SJCRH30 (cell line): ENCODE data around the gene RBM25. TPM values are rescaled to one million over a fixed set of nuclear protein-coding genes. Genes with fewer than 3 reads are reported as not detected.
A peak's percentile ranks its signal among the peaks of the same experiment; 100 is the strongest.
"Not testable (repeated sequence)": the region's sequence is repeated elsewhere in the genome, so short reads cannot be mapped to it uniquely, and the experiment has no call there.

Source experiments
- DNase-seq, 2 experiments: peaks; one replicate each; pipeline ENCODE4 v3.0.0-alpha.2; 2015 to 2020
- H3K27ac ChIP-seq: fragments of 250-450 bp; sonication (Bioruptor Pico); 2 replicates; pipeline ENCODE4 v1.5.1; 2020; ENCODE audit warnings: mild to moderate bottlenecking, moderate library complexity
- H3K27me3 ChIP-seq: fragments of 250-450 bp; sonication (Bioruptor Pico); 2 replicates; pipeline ENCODE4 v1.5.1; 2020; ENCODE audit warnings: mild to moderate bottlenecking, moderate library complexity
- H3K36me3 ChIP-seq: fragments of 250-450 bp; sonication (Bioruptor Pico); 2 replicates; pipeline ENCODE4 v1.5.1; 2020; ENCODE audit warnings: mild to moderate bottlenecking, moderate library complexity
- H3K4me1 ChIP-seq: fragments of 250-450 bp; sonication (Bioruptor Pico); 2 replicates; pipeline ENCODE4 v1.5.1; 2020; ENCODE audit warnings: mild to moderate bottlenecking, moderate library complexity
- H3K4me3 ChIP-seq: fragments of 250-450 bp; sonication (Bioruptor Pico); 2 replicates; pipeline ENCODE4 v1.5.1; 2020; ENCODE audit warnings: mild to moderate bottlenecking, moderate library complexity
- H3K9me3 ChIP-seq: fragments of 250-450 bp; sonication (Bioruptor Pico); replicated peaks from 2 replicates; pipeline ENCODE4 v1.5.1; 2020; ENCODE audit warnings: mild to moderate bottlenecking, moderate library complexity
- total RNA-seq: library from RNA; depleted of rRNA; stranded (reverse); fragments of >200 nt; shearing (Covaris generic); gene quantifications from 2 replicates; pipeline ENCODE4 v1.2.3, GENCODE V29; 2014; rRNA removed

RBM25 gene
- total RNA-seq, result 52.4 and 59.0 TPM in 2 replicates

- peaks cover 22% of the 10 kb centered on the region for H3K4me1 ChIP-seq
- H3K9me3 ChIP-seq, result no peaks in the 10 kb centered on the region
- peak within 1 kb of the TSS; percentile 96 for H3K4me3 ChIP-seq
- no peaks in the 10 kb centered on the region for H3K27me3 ChIP-seq
- H3K36me3 ChIP-seq, result peaks cover 11% of the 10 kb centered on the region
- peak within 1 kb of the TSS; percentile 85 for H3K27ac ChIP-seq
- peak; percentile 96 to 98 for DNase-seq
Measured at GRCh38 chr14:73058224-73058921, at the start of gene RBM25. TSS of gene RBM25 (plus strand) at chr14:73058534. CDS start at chr14:73071642, 13,108 bp downstream.

- not testable (repeated sequence) for H3K36me3 ChIP-seq, H3K4me3 ChIP-seq, DNase-seq, H3K27me3 ChIP-seq, H3K27ac ChIP-seq, H3K9me3 ChIP-seq
- peaks cover 14% of the 10 kb centered on the region for H3K4me1 ChIP-seq
Measured at GRCh38 chr14:73011189-73011588, 47.1 kb upstream of the RBM25 start.

- H3K9me3 ChIP-seq, result no peaks in the 10 kb centered on the region
- H3K4me3 ChIP-seq, result no peak overlapping the region
- no peaks in the 10 kb centered on the region for H3K27me3 ChIP-seq
- no peak overlapping the region for H3K27ac ChIP-seq
- no peaks in the 10 kb centered on the region for H3K36me3 ChIP-seq
- DNase-seq, result no peak
- H3K4me1 ChIP-seq, result peaks cover 1% of the 10 kb centered on the region
Measured at GRCh38 chr14:73014105-73014504, 44.2 kb upstream of the RBM25 start.

GRCh38 chr14:73015552-73015951 is 42.8 kb upstream of the RBM25 start:
- H3K27ac ChIP-seq, DNase-seq: not testable (repeated sequence)

GRCh38 chr14:73016011-73016410 is 42.3 kb upstream of the RBM25 start:
- not testable (repeated sequence) for H3K4me3 ChIP-seq, DNase-seq, H3K27ac ChIP-seq, H3K9me3 ChIP-seq, H3K36me3 ChIP-seq, H3K4me1 ChIP-seq, H3K27me3 ChIP-seq

More at GRCh38 chr14:73015552-73015951, 42.8 kb upstream of the RBM25 start:
- not testable (repeated sequence) for H3K36me3 ChIP-seq, H3K27me3 ChIP-seq, H3K4me3 ChIP-seq, H3K9me3 ChIP-seq, H3K4me1 ChIP-seq

DNA sequence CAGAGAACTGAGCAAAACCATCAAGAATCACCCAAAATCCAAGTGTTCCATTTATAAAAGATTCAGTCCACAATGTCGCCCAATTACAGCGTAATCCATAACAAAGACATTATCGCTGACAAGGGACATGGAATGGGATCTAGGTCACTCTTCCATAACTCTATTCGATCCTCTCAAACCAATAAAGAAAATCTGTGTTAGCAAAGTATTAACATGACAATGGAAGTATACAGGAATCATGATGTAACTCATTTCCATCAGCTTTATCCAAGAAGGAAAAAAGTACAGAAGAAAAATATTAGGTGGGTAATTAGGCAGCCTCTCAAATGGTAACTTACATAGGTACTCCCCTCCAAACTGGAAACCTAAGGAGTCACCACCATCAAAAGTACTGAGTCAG is 36.3 kb upstream of the RBM25 start:
- Histone ChIP-seq H3K4me1 (no peaks in the 10 kb centered on the region), H3K36me3 (no peaks in the 10 kb centered on the region), H3K9me3 (no peaks in the 10 kb centered on the region), H3K4me3 (no peak overlapping the region), H3K27ac (no peak overlapping the region), H3K27me3 (no peaks in the 10 kb centered on the region)
- DNase-seq, result no peak

GRCh38 chr14:73025544-73025943 is 32.8 kb upstream of the RBM25 start:
- Histone ChIP-seq H3K9me3 (no peaks in the 10 kb centered on the region), H3K4me1 (no peaks in the 10 kb centered on the region), H3K4me3 (no peak overlapping the region), H3K36me3 (no peaks in the 10 kb centered on the region), H3K27me3 (no peaks in the 10 kb centered on the region), H3K27ac (no peak overlapping the region)
- no peak for DNase-seq

DNA sequence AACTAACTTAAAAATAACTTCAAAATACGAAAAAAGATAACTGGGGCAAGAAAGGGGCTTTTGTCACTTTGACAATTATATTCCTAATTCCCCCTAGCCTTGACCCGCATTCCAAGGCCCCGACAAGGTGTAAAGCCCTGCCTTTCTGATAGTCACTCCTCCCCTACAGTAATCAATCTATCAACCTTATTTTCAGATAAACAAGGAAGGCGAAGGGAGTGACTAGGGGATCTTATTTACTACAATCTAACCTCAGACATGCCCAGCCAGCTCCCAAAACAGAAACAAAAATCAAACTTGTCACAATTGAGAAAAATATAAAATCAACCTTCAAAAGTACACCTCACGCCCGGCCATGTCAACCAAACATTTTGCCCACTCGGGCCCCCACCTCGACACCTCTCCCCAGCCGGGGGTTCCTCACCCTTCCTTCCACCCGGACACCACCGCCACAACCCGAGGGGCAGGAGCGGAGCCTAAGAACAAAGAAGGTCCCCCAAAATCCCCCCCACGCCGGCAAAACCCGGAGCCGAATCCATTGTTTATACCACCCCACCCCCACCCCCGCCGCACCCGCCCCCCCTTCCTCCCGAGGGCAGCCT is 32.0 kb upstream of the RBM25 start:
- no peak for DNase-seq
- Histone ChIP-seq H3K4me3 (peak overlapping the region; percentile 74), H3K36me3 (no peaks in the 10 kb centered on the region), H3K9me3 (no peaks in the 10 kb centered on the region), H3K27me3 (no peaks in the 10 kb centered on the region), H3K27ac (no peak overlapping the region), H3K4me1 (no peaks in the 10 kb centered on the region)

DNA sequence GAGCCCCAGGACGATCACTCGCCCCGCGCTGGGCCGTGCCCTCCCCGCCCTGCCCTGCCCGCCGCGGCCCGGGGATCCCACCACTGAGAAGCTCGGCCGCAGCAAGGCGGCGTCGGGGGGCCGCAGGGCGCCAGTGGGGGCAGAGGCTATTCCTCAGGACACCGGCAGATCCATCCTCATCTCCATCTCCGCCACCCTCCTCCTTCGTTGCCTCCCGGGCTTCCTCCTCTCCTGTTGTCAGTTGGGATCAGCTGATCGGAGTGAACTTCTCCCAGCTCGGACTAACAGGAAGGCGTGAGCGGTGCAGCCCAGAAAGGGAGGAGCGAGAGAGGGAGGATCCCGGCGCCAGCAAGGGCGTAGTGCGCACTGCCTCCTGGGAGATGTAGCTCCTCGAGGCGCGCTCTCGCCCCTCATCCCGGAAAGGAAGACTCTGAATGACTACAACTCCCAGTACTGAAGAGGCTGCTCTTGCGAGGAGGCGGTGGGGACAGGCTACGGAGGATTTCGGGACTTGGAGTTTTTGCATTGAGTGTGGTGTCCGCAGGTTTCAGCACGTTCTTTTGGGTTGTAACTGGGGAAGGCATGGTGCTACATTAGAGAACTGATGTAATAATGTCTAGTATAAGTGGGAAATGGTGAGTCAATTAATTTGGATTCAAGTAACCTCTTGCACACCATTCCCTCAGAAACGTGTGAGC is 31.3 kb upstream of the RBM25 start, which contains the start of gene ZFYVE1:
TSS of gene ZFYVE1 (minus strand) at position 262 of the 698 bp plus-strand sequence. CDS start 2,598 bp downstream, outside the sequence.
- DNase-seq, result peak; percentile 97 to 98
- H3K27ac ChIP-seq, result no peak within 1 kb of the TSS
- peak within 1 kb of the TSS; percentile 74 for H3K4me3 ChIP-seq
- H3K27me3 ChIP-seq, result no peaks in the 10 kb centered on the region
- no peaks in the 10 kb centered on the region for H3K4me1 ChIP-seq
- no peaks in the 10 kb centered on the region for H3K36me3 ChIP-seq
- H3K9me3 ChIP-seq, result no peaks in the 10 kb centered on the region

DNA sequence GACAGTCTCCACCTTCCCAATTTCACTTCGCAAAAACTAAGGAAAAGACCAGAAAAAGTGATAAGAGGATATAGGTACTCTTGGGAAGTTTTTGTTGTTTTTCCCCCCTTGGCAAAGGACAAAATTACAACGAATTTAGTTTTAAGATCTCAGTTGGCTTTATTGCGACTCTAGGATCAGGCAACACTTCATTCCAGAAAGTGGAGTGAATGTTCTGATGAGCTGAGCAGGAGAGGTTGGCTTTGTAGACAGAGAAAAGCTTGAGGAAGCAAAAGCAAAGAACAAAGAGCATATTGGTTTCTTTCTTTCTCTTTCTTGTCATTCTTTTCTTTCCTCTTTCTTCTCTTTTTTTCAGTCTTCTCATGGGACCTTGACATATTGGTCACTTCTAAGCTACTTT is 30.8 kb upstream of the RBM25 start:
- peak in 1 of 2 experiments; percentile 10 for DNase-seq
- H3K4me1 ChIP-seq, result no peaks in the 10 kb centered on the region

GRCh38 chr14:73027984-73028383 is 30.4 kb upstream of the RBM25 start:
- DNase-seq, result no peak
- Histone ChIP-seq H3K27ac (no peak overlapping the region), H3K36me3 (no peaks in the 10 kb centered on the region), H3K27me3 (no peaks in the 10 kb centered on the region), H3K4me1 (no peaks in the 10 kb centered on the region), H3K9me3 (no peaks in the 10 kb centered on the region), H3K4me3 (no peak overlapping the region)

More for the DNA sequence above, 30.8 kb upstream of the RBM25 start:
- Histone ChIP-seq H3K4me3 (peak overlapping the region; percentile 74), H3K27ac (no peak overlapping the region), H3K36me3 (no peaks in the 10 kb centered on the region), H3K27me3 (no peaks in the 10 kb centered on the region), H3K9me3 (no peaks in the 10 kb centered on the region)

- H3K27ac ChIP-seq, H3K4me3 ChIP-seq, H3K4me1 ChIP-seq, DNase-seq, H3K27me3 ChIP-seq, H3K9me3 ChIP-seq, H3K36me3 ChIP-seq: not testable (repeated sequence)
Measured at GRCh38 chr14:73036706-73037450, 21.5 kb upstream of the RBM25 start.

- Histone ChIP-seq H3K4me1 (0 out of 2 replicates have a peak, but pooled peaks cover 2% of the 10 kb centered on the region), H3K27me3 (no peaks in the 10 kb centered on the region), H3K36me3 (no peaks in the 10 kb centered on the region), H3K4me3 (no peak overlapping the region), H3K9me3 (no peaks in the 10 kb centered on the region), H3K27ac (no peak overlapping the region)
- DNase-seq, result no peak
Measured at GRCh38 chr14:73047808-73048207, 10.5 kb upstream of the RBM25 start.

- peak; percentile 50 to 62 for DNase-seq
Measured at GRCh38 chr14:73049428-73049827, 8.9 kb upstream of the RBM25 start.

More at GRCh38 chr14:73049428-73049827, 8.9 kb upstream of the RBM25 start:
- Histone ChIP-seq H3K4me3 (no peak overlapping the region), H3K9me3 (no peaks in the 10 kb centered on the region), H3K27ac (no peak overlapping the region), H3K4me1 (peaks cover 5% of the 10 kb centered on the region), H3K27me3 (no peaks in the 10 kb centered on the region), H3K36me3 (no peaks in the 10 kb centered on the region)
